ENCODE measurements around the gene OPTC. TPM values are rescaled to one million over a fixed set of nuclear protein-coding genes. Genes with fewer than 3 reads are reported as not detected.

The OPTC gene
- total and polyA plus RNA-seq, 2 donors (not counting 1 experiment from before 2014, with no cell fraction given): not detected

DNA sequence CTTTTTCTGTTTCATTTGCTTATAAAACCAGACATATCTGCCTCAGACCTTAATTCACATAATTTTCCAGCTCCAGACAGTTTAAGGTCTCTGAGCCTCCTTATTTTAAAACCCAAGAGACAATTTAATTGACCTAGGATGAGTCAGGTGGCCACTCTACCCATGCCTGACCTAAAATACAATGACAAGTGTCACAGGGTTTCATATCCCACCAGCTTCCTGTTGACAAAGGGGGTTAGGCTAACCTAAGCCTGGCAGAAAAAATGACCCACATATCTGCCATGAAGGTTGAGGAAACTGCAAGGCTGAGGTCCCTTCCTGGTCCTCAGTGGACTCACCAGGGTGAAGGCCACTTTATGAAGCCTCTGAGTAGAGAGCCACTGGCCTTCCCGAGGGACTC, 52.3 kb downstream of the OPTC start:
- POLR2A ChIA-PET: no interaction called here

DNA sequence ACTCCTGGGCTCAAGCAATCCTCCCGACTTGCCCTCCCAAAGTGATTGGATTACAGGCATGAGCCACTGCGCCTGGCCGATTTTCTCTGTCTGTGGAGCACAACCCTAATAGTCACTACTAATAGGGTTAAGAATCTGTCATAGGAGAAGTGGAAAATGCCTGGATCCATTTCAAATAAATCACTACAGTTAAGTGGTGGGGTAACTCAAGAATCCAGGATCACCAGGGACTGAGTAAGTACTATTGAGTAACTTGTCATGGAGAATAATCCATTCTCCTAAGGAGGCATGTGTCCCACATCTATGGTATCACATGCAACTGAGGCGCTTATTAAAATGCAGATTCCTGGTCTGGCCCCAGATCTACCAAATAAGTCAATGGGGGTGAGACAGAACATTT, 53.2 kb downstream of the OPTC start:
- no CpG with 5 or more reads among the region's 4 CpGs for WGBS (ENCODE audit: insufficient coverage)
- no peaks in the 10 kb centered on the region for H4K20me1 ChIP-seq (ENCODE audit: control insufficient read depth, insufficient read depth, low read length, poor library complexity, severe bottlenecking)
- ChIA-PET POLR2A (interaction anchor here (0.6 kb wide), 1 partner anchor 177 kb away, joined by 3 read pairs; no protein-coding TSS in a partner anchor), CTCF (no interaction called here)
- H3K36me3 ChIP-seq (replicated peaks in 1 of 2; ENCODE audit: control extremely low read depth in 1 of 2, control insufficient read depth in 1 of 2, extremely low read depth in 1 of 2, insufficient read depth in 2 of 2, low read length in 1 of 2): no peaks in the 10 kb centered on the region
- intact Hi-C loops (cut with micrococcal nuclease): no loop called here
- H3K27me3 ChIP-seq (replicated peaks in 1 of 4; ENCODE audit: control extremely low read depth in 1 of 4, control insufficient read depth in 3 of 4, insufficient read depth in 4 of 4, low read length in 3 of 4): peaks cover 0 to 7% (median 0%) of the 10 kb centered on the region in 4 experiments
- Mint-ChIP-seq H3K4me3 (no peak overlapping the region), H3K9me3 (ENCODE audit: insufficient read depth) (no peaks in the 10 kb centered on the region), H3K27me3 (peaks cover 31% of the 10 kb centered on the region), H3K4me1 (no peaks in the 10 kb centered on the region), H3K27ac (no peak overlapping the region)
- DNase-seq (no peak), ATAC-seq (ENCODE audit: low read depth) (no peak)
- H3K4me3 ChIP-seq (ENCODE audit: control extremely low read depth in 1 of 5, extremely low read depth in 1 of 5, insufficient read depth in 1 of 5, low read depth in 2 of 5, low read length in 4 of 5): no peak overlapping the region
- H3K79me2 ChIP-seq (ENCODE audit: control insufficient read depth, insufficient read depth, low read length): no peaks in the 10 kb centered on the region
- no peaks in the 10 kb centered on the region for H3K4me1 ChIP-seq (ENCODE audit: control insufficient read depth in 2 of 2, insufficient read depth in 2 of 2, low read length in 2 of 2)
- no peak for TF ChIP-seq EZH2 (IDR thresholded peaks at IDR 0.05; ENCODE audit: borderline replicate concordance, insufficient read depth, low read depth, low read length, poor library complexity, severe bottlenecking)
- TF ChIP-seq, protein P1, sequence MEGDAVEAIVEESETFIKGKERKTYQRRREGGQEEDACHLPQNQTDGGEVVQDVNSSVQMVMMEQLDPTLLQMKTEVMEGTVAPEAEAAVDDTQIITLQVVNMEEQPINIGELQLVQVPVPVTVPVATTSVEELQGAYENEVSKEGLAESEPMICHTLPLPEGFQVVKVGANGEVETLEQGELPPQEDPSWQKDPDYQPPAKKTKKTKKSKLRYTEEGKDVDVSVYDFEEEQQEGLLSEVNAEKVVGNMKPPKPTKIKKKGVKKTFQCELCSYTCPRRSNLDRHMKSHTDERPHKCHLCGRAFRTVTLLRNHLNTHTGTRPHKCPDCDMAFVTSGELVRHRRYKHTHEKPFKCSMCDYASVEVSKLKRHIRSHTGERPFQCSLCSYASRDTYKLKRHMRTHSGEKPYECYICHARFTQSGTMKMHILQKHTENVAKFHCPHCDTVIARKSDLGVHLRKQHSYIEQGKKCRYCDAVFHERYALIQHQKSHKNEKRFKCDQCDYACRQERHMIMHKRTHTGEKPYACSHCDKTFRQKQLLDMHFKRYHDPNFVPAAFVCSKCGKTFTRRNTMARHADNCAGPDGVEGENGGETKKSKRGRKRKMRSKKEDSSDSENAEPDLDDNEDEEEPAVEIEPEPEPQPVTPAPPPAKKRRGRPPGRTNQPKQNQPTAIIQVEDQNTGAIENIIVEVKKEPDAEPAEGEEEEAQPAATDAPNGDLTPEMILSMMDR (IDR thresholded peaks at IDR 0.05): no peak
- no peak overlapping the region for H2AFZ ChIP-seq (ENCODE audit: insufficient read depth, low read depth, low read length, poor library complexity, severe bottlenecking)
- no peak overlapping the region for H3K4me2 ChIP-seq (replicated peaks; ENCODE audit: low read depth, low read length, poor library complexity, severe bottlenecking)
- no peak overlapping the region for H3K9ac ChIP-seq (ENCODE audit: low read length)
- no peaks in the 10 kb centered on the region for H3K9me3 ChIP-seq (ENCODE audit: control extremely low read depth in 1 of 3, control insufficient read depth in 2 of 3, insufficient read depth in 1 of 3, low read length in 2 of 3)
- no peak overlapping the region for H3K27ac ChIP-seq (ENCODE audit: low read length in 2 of 2)

More for the DNA sequence above, 52.3 kb downstream of the OPTC start:
- DNase-seq (no peak), ATAC-seq (ENCODE audit: low read depth) (no peak)
- Histone ChIP-seq H3K36me3 (replicated peaks in 1 of 2; ENCODE audit: control extremely low read depth in 1 of 2, control insufficient read depth in 1 of 2, extremely low read depth in 1 of 2, insufficient read depth in 2 of 2, low read length in 1 of 2) (no peaks in the 10 kb centered on the region), H3K9me3 (ENCODE audit: control extremely low read depth in 1 of 3, control insufficient read depth in 2 of 3, insufficient read depth in 1 of 3, low read length in 2 of 3) (no peaks in the 10 kb centered on the region), H3K4me3 (ENCODE audit: control extremely low read depth in 1 of 5, extremely low read depth in 1 of 5, insufficient read depth in 1 of 5, low read depth in 2 of 5, low read length in 4 of 5) (no peak overlapping the region), H3K4me2 (replicated peaks; ENCODE audit: low read depth, low read length, poor library complexity, severe bottlenecking) (no peak overlapping the region), H2AFZ (ENCODE audit: insufficient read depth, low read depth, low read length, poor library complexity, severe bottlenecking) (no peak overlapping the region), H4K20me1 (ENCODE audit: control insufficient read depth, insufficient read depth, low read length, poor library complexity, severe bottlenecking) (no peaks in the 10 kb centered on the region), H3K27me3 (replicated peaks in 1 of 4; ENCODE audit: control extremely low read depth in 1 of 4, control insufficient read depth in 3 of 4, insufficient read depth in 4 of 4, low read length in 3 of 4) (peaks cover 0 to 7% (median 0%) of the 10 kb centered on the region in 4 experiments), H3K4me1 (ENCODE audit: control insufficient read depth in 2 of 2, insufficient read depth in 2 of 2, low read length in 2 of 2) (no peaks in the 10 kb centered on the region), H3K9ac (ENCODE audit: low read length) (no peak overlapping the region), H3K79me2 (ENCODE audit: control insufficient read depth, insufficient read depth, low read length) (no peaks in the 10 kb centered on the region), H3K27ac (ENCODE audit: low read length in 2 of 2) (no peak overlapping the region)
- Mint-ChIP-seq H3K27ac (no peak overlapping the region), H3K4me1 (no peaks in the 10 kb centered on the region), H3K27me3 (peaks cover 31% of the 10 kb centered on the region), H3K9me3 (ENCODE audit: insufficient read depth) (no peaks in the 10 kb centered on the region), H3K4me3 (no peak overlapping the region)
- CTCF ChIA-PET: no interaction called here
- 100% methylated on average over 1 of the region's 1 CpG for WGBS (ENCODE audit: insufficient coverage)
- intact Hi-C loops (cut with micrococcal nuclease): no loop called here
- TF ChIP-seq, protein P1 (IDR thresholded peaks at IDR 0.05): no peak
- no peak for TF ChIP-seq EZH2 (IDR thresholded peaks at IDR 0.05; ENCODE audit: borderline replicate concordance, insufficient read depth, low read depth, low read length, poor library complexity, severe bottlenecking)

Measured in B cell (primary cell).